ENCODE data around the gene NCK2.

GRCh38 chr2:105738658-105739241, 6.0 kb upstream of the NCK2 start:
- no peak for TF ChIP-seq POLR2A (IDR thresholded peaks at IDR 0.05; ENCODE audit: borderline replicate concordance, extremely low read depth, insufficient read depth, insufficient read length)
- no peak for TF ChIP-seq CTCF (IDR thresholded peaks at IDR 0.05 in 2 of 3, conservative IDR thresholded peaks at IDR 0.05 in 1 of 3; ENCODE audit: borderline replicate concordance in 1 of 3, insufficient read depth in 1 of 3, low read depth in 2 of 3, low read length in 2 of 3)
- no peak for TF ChIP-seq REST (IDR thresholded peaks at IDR 0.05; ENCODE audit: low read depth)
- TF ChIP-seq SRF (IDR thresholded peaks at IDR 0.05; ENCODE audit: low read depth) = no peak
- TF ChIP-seq ZBTB33 (IDR thresholded peaks at IDR 0.05; ENCODE audit: extremely low read depth, insufficient replicate concordance, low read length) = no peak
- no peak for TF ChIP-seq MAX (IDR thresholded peaks at IDR 0.05)
- TF ChIP-seq FOSL1 (IDR thresholded peaks at IDR 0.05; ENCODE audit: low read depth) = no peak
- TF ChIP-seq YY1 (IDR thresholded peaks at IDR 0.05; ENCODE audit: extremely low read depth, insufficient replicate concordance, low read depth, low read length) = no peak
- TF ChIP-seq TCF7L2 (IDR thresholded peaks at IDR 0.05; ENCODE audit: borderline replicate concordance, extremely low read depth, insufficient read depth, insufficient read length) = no peak
- no peak for TF ChIP-seq CEBPB (IDR thresholded peaks at IDR 0.05; ENCODE audit: low read depth)
- TF ChIP-seq EZH2phosphoT487 (IDR thresholded peaks at IDR 0.05; ENCODE audit: borderline replicate concordance) = no peak
